Jurkat, Clone E6-1 (cell line): ENCODE data around the gene S100B. TPM values are rescaled to one million over a fixed set of nuclear protein-coding genes. Genes with fewer than 3 reads are reported as not detected.
A peak's percentile ranks its signal among the peaks of the same experiment; 100 is the strongest.

Experiments
- DNase-seq: peaks from one replicate; pipeline ENCODE4 v3.0.0-alpha.2; 2011; ENCODE audit warnings: low read depth, low spot score
- H3K4me3 ChIP-seq: 2 replicates; pipeline ENCODE4 v1.5.1; 2011; ENCODE audit warnings: mild to moderate bottlenecking, low read length, control low read depth, moderate library complexity
- polyA plus RNA-seq: library from polyadenylated mRNA; unstranded; fragments of >200 nt; gene quantifications from one replicate; pipeline ENCODE4 v1.2.1, GENCODE V29; 2012; ENCODE audit warnings: missing spikeins; ENCODE audit not compliant: insufficient read length, insufficient read depth

Gene S100B
- not detected for polyA plus RNA-seq

DNA sequence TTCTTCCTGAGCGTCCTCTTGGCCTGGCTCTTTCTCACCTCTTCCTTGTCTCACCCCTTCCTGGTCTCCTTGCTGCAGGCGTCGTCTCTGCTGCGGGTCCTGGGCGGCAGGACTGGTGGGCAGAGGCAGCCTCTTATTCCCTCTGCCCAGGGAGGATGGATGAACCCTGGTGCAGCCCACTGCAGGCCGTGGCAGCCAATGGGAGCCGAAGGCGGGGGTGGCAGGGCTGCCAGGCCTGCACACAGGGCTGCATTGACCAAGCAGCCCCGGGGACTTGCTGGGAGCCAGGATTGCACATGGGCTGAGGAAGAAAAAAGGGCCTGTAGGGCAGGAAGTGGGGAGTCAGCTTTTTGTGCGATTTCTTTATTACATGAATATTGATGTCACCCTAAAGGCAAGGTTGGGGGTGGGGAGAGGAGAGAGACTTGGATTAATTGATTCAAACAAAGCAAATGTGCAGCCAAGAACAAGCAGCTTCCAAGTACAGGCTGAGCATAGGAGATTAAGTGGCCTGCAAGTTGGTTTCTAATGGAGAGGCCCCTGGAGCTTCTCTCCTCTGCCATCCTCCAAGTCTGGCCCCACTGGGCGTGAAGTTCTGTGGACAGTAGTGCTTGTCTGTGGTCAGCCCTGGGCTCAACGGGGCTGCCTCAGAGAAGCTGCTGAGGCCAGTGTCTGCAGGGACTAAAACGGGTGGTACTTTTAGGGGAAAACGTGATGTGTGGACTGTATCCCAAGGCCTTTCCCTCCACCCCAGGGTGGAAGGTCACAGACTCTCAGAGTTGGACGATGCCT lies at the start of gene S100B:
TSS of gene S100B (minus strand) at position 108 of the 792 bp plus-strand sequence. CDS start 2,667 bp downstream, outside the sequence.
- no peak within 1 kb of the TSS for H3K4me3 ChIP-seq
- DNase-seq: peak; percentile 58

DNA sequence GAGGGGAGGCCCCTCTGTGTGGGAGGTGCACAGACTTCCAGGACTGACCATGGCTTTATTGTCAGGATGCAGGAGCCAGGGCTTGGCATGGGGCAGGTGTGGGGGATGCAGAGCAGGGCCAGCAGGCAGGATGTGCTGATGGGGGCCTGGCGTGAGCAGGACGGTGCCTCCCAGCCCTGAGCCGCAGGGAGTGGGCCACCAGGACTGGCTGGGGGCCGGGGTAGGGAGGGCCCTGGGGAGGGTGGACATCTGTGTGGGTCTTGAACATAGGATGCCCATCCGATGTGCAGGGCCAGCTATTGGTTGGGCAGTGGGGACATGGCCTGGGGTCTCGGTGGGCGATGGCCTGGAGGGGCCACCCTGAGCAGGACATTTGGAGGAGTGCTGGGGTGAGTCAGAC lies 46.2 kb upstream of the S100B start:
- H3K4me3 ChIP-seq: no peak overlapping the region
- no peak for DNase-seq

DNA sequence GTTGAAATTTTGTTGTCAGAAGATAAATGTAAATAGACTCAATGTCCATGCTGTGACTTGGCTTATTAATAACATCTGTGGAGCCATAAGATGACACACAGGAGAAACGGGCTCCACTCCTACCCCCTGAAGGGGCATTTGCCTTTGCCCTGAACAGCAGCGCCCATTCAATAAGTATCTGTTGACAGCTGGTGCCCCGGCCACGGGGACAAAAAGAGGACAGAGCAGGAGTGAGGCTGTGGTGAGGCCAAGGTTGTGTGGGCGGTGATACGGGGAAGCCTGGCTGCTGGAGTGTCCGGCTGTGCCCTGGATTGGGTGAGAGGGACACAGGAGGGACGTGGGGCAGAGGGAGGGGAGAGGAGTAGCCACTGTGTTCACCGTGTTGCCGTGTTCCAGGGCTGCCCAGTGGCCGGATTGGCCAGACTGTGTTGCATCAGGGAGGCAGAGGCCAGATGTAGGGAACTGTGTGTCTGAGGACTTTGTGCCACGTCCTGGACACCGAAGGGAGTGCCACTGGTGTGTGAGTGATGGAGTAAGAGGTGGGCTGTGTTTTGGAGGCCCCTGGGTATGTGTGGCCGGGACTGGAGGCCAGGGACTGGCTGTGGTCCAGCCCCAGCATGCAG lies 45.7 kb upstream of the S100B start:
- H3K4me3 ChIP-seq: no peak overlapping the region
- no peak for DNase-seq

DNA sequence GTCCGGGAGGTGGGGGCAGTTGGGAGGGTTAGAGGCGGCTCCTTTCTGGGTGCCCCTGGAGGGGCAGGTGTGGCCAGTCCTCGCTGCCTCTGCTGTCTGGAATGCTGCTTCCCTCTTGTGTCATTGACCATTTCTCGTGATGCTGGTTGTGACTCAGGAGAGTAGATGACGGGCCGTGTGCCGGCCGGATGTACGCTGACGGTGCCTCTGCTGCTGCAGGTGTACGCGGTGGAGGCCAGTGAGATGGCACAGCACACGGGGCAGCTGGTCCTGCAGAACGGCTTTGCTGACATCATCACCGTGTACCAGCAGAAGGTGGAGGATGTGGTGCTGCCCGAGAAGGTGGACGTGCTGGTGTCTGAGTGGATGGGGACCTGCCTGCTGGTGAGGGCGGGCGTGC lies 44.5 kb upstream of the S100B start:
- no peak for DNase-seq
- H3K4me3 ChIP-seq: no peak overlapping the region

DNA sequence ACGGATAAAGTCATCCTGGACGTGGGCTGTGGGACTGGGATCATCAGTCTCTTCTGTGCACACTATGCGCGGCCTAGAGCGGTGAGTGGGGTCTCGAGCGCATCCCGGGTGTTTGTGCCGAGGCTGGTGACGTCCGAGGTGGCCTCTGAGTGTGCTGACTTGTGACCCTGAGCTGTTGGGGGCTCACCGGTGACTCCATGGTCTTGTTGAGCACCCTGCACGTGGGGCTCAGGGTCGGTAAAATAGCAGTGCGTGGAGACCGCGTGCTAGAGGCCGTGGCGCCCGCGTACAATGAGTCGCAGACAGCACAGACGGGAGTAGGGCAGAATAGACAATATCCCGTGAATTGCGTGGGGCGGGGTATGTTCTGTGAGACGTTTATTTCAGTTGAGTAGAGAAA lies 43.7 kb upstream of the S100B start:
- H3K4me3 ChIP-seq: no peak overlapping the region
- no peak for DNase-seq

DNA sequence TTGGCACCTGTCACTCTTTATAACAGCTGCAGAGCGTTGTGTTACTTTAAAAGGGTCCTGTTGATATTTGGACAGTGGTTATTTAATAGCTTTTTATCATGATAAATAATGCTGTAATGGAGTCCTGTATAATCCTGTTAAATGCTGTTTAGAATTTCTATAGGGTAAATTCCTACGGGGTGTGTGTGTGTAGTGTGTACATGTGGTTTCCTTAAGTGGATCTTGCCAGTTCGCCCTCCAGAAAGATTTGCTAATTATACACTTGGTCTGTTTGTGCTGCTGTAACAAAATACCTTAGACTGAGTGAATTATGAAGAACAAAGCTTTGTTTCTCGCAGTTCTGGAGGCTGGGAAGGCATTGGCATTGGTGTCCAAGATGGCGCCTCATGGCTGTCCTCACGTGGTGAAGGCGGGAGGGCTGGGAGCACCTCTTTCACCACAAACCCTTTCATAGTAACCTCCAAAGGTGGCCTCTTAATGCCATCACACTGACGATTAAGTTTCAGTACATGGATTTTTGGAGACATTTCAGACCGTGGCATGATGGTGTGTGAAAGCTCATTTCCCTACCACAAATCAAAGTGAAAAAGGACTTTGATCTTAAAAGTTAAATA lies 41.8 kb upstream of the S100B start:
- no peak overlapping the region for H3K4me3 ChIP-seq
- no peak for DNase-seq

DNA sequence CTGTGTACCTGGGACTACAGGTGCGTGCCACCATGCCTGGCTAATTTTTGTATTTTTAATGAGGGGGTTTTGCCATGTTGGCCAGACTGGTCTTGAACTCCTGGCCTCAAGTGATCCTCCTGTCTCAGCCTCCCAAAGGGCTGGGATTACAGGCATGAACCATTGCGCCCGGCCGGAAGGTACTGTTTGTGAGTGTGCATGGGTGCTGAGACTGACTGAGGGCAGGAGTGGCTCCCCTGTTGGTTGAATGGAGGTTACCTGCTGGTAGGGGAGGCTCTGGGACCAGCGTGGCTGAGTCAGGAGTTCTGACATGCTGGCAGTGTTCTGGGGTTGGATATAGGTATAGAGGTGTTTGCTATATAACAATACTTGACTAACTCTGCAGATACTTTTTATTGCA lies 41.0 kb upstream of the S100B start:
- H3K4me3 ChIP-seq: no peak overlapping the region

DNA sequence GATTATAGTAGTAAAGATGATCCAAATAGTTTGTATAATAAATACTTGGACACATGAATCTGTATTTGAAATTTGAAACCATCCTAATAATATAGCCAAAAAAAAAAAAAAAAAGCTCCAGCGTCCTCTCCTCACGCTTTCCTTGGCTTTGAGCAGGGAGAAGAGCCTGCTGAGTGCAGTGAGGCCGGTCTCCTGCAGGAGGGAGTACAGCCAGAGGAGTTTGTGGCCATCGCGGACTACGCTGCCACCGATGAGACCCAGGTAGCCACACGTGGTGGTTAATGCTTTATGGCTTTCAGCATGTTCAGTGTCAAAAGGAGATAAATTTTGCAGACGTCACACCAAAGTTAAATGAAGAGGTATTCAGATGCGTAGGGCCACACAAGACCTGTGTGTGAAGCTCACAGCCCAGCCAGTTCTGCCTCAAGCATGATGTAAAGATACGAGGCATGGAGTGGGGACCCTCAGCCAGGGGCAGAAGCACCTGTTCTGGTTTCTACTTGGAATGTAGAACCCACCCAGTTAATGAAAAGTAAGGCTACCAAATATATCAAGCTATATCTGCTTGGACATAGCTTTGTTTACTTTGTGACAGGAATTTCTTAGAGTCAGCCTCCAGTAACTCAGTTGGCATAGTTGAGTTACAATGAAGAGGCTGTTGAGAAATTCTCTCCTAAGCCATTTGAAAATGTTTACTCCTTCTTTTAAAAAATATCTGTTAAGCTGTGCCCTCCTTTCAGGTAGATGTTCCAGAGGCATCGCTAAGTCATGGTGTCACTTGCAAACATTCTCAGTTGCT lies 38.7 kb upstream of the S100B start:
- no peak for DNase-seq
- no peak overlapping the region for H3K4me3 ChIP-seq

More for the DNA sequence above, 41.0 kb upstream of the S100B start:
- no peak for DNase-seq

DNA sequence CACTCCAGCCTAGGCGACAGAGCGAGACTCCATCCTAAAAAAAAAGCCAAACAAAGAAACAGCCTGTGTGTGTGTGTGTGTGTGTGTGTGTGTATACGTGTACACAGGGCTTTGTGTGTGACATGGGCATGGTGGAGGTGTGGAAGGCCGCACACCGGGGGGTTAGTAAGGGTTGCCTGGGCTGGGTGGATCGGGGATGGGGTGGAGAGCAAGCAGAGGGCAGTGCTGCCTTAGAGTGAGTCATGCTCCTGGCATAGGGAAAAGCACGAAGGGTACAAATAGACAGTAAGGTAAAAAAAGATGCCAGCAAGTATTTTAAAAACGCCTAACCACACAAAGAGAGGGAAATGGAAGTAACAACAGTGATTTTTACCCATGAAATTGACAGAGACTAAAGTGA lies 36.8 kb upstream of the S100B start:
- DNase-seq: no peak
- H3K4me3 ChIP-seq: no peak overlapping the region

DNA sequence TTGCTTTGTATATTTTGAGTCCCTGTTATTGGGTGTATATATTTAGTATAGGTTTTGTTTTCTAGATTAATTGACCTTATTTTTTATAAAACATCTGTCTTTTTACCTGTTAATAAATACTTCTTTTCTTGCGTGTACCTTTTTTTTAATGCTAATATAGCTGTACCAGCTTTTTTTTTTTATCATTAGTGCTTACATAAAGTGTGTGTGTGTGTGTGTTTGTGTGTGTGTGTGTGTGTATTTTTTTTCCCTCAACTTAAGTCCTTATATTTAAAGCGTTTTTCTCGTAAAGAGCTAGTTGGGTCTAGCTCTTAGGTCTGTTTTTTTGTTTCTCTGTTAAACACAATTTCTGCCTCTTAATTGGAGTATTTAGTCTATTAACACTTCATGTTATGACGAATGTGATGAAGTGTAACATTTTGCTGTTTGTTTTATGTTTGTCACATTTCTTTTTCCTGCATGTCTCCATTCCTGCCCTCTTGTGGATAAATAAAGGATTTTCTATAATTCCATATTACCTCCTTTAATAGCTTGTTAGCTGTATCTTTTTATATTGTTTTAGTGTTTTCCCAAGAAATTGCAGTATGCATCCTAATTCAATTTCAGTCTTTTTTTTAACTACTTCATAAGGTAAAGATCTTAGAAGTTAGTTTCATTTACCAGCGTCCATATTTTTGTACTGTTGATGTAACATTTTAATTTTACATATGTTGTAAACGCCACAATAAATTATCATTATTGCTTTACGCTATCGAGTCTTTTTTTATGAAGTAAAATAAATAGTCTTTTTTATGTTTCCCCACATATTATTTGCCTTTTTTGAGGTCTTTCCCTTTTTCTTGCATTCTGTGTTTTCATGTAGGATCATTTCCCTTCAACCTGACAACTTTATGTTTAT lies 34.9 kb upstream of the S100B start:
- DNase-seq: no peak
- H3K4me3 ChIP-seq: no peak overlapping the region

DNA sequence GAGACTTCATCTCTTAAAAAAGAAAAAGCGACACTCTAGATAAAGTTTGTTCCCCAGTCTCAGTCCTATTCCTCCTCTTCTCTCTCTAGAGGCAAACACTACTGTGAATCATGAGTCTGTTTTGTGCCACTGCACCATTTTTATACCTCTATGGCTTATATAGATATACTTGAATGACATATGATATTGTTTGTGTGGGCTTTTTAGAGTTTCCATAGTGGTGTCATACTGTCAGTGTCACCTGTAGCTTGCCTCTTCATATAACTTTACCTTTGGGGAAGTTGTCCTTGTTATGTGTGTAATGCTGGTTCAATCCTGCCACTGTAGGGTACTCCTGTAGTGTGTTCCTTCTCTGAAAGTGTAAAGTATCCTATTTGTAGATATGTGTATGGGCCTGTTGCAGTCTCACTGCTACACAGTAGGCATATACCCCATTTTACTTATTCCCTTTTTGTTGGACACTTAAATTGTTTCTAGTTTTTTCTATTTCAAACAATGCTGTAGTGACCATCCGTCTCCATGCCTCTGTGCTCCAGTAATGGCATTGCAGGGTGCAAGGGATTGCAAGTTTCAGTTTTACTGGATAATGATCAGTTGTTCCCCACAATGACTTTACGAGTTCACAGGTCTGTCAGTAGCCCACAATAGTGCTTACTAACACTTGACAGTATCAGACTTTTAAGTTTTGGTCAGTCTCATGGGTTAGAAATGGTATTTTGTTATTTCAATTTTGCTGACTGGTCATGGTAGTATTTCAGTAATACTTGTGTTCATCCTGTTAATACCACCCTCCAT lies 33.3 kb upstream of the S100B start:
- no peak overlapping the region for H3K4me3 ChIP-seq
- DNase-seq: no peak

DNA sequence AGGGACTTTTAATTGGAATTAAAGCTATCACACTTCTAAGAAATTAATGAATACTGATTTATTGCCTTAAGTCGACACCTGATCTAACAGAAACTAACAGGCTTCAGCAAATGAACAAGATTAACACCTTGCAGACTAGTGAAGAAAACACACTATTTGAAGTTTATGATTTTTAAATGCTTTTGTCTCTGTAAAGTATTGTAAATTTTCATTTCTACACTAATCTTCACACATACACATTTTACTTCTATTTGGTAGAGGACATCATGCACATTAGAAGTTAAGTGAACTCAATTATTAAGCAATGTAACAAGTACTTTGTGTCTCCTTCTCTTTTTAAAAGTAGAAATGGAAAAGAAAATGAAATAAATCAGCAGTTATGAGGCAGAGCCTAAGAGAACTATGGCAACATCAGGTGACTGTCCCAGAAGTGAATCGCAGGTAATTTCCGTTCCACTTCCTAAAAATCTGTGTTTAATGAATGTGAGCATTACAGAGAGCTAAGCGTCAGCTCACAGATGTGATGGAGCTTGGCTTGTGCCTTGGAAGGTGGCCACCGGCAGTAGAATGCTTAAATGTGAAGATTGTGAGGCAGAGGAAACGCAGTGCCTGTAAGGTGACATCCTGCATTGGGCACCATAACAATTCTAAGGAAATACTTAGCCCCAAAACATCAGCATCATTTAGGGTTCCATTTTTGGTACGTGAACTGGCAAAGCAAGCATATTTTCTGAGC lies 31.8 kb upstream of the S100B start:
- DNase-seq: no peak
- peak overlapping the region; percentile 81; the same call in 1 of the 2 replicates for H3K4me3 ChIP-seq

DNA sequence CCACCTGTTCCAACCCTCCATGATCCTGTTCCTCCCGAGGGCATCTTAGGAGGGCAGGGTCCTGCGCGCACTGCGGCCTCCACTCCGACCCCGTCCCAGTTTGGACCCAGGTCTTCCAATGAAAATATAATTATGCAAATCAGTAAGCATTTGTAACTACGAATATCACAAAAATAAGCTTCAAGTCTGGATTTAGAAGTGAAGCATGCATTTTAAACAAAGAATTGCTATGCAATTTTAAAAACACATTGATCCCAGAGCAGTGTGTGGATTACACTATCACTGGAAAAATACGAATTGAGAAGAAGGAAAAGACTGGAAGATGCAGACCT lies 31.3 kb upstream of the S100B start:
- H3K4me3 ChIP-seq: peak overlapping the region; percentile 81

DNA sequence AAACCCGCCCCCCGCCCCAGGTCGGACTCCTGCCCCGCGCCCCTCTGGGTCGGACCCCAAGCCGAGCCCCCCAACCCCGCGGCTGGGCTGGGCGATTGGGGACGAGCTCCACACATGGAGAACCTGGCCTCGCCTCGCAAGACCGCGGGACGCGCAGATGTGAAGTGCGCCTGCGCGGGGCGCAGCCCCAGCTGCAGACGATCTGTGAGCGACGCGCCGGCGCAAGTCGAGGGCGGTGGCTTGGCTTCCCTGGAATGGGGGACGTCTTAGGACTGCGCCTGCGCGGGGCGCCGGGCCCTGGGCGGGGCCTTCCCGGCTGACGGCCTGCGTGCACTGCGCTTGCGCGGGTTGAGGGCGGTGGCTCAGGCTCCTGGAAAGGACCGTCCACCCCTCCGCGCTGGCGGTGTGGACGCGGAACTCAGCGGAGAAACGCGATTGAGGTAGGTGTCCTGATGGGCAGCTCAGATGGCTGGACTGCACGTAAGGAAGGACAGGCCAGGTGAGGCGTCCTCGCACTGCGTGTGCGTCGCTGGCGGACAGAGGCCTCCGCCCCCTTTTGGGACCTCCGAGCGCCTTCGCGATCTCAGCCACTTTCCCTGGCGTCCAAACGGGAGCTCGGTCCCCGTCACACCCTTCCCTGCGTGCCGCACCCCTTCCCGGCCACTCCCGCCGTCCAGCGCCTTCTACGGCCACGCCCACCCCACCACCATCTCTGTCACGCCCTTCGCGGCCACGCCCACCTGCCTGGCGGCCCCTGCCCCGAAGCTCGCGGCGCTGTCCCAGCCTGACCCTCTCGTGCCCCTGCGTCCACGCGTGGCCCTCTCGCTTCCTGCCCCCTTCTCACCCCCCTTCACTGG lies 30.7 kb upstream of the S100B start, which contains the start of gene PRMT2:
TSS of gene PRMT2 (plus strand) at position 351 of the 857 bp plus-strand sequence. CDS start 1,278 bp downstream, outside the sequence.
- peak; percentile 94 for DNase-seq
- peak within 1 kb of the TSS; percentile 81 for H3K4me3 ChIP-seq

More for the DNA sequence above, 31.3 kb upstream of the S100B start:
- DNase-seq: no peak

DNA sequence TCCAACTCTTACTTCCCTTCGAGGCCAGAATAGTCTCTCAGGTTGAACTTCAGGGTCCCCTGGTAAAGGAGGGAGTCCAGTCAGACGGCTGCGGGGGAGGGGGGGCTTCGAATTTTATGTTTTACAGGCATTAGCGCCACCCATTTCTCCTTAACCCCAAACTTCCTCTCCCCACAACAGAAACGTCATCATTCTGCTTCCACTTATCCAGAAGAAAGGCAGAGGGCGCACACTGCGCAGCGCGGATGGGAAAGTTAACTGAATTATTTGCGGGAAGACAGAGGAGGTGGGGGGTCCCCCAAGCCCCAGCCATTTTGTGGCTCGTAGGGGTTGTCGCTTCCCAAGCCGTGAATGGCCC lies 30.1 kb upstream of the S100B start:
- DNase-seq: peak; percentile 87
- peak overlapping the region; percentile 81 for H3K4me3 ChIP-seq

DNA sequence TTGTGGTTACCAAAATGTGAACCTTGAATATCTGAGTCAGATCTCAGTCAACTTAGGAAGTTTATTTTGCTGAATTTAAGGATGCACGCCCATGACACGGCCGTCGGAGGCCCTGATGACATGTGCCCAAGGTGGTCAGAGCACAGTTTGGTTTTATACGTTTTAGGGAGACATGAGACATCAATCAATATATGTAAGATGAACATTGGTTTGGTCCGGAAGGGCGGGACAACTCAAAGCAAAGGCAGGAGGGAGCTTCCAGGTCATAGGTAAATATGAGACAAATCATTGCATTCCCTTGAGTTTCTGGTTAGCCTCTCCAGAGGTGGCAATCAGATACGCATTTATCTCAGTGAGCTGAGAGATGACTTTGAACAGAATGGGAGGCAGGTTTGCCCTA lies 29.5 kb upstream of the S100B start:
- H3K4me3 ChIP-seq: peak overlapping the region; percentile 81
- no peak for DNase-seq
